HG02571 (cell line): ENCODE data around the gene COMTD1.

Experiments
- ATAC-seq: cut with Tn5 transposase; IDR thresholded peaks from one replicate; pipeline ENCODE4 v1.9.1; 2021; ENCODE audit warnings: mild to moderate bottlenecking, moderate library complexity; ENCODE audit not compliant: unreplicated experiment

The COMTD1 gene

GRCh38 chr10:75245354-75246250, 9.8 kb upstream of the COMTD1 start:
- ATAC-seq: no peak

- ATAC-seq: no peak
Measured at GRCh38 chr10:75244487-75245353, 9.0 kb upstream of the COMTD1 start.

GRCh38 chr10:75243426-75243825, 7.7 kb upstream of the COMTD1 start:
- no peak for ATAC-seq

- ATAC-seq: no peak
Measured at GRCh38 chr10:75240329-75241076, 4.7 kb upstream of the COMTD1 start.

GRCh38 chr10:75239096-75239790, 3.5 kb upstream of the COMTD1 start:
- no peak for ATAC-seq

- no peak for ATAC-seq
Measured at GRCh38 chr10:75238182-75239095, 2.7 kb upstream of the COMTD1 start.

- no peak for ATAC-seq
Measured at GRCh38 chr10:75236178-75236825, 545 bp upstream of the COMTD1 start.

GRCh38 chr10:75234683-75235374, 928 bp downstream of the COMTD1 start:
- ATAC-seq: peak; percentile 3

- peak; percentile 43 for ATAC-seq
Measured at GRCh38 chr10:75234017-75234682, 1.6 kb downstream of the COMTD1 start.

GRCh38 chr10:75233444-75234016, 2.2 kb downstream of the COMTD1 start:
- no peak for ATAC-seq

- no peak for ATAC-seq
Measured at GRCh38 chr10:75231672-75232581, 3.8 kb downstream of the COMTD1 start.

- ATAC-seq: peak; percentile 37
Measured at GRCh38 chr10:75230600-75231038, 5.1 kb downstream of the COMTD1 start.

- no peak for ATAC-seq
Measured at GRCh38 chr10:75229971-75230370, 5.8 kb downstream of the COMTD1 start.

- ATAC-seq: no peak
Measured at GRCh38 chr10:75228834-75229233, 6.9 kb downstream of the COMTD1 start.

GRCh38 chr10:75228278-75228677, 7.5 kb downstream of the COMTD1 start:
- ATAC-seq: no peak

- no peak for ATAC-seq
Measured at GRCh38 chr10:75226656-75227055, 9.1 kb downstream of the COMTD1 start.
